ENCODE measurements around the gene KCNH6.

- no peak for TF ChIP-seq FOSL1 (tag; conservative IDR thresholded peaks at IDR 0.05)
- no peak for TF ChIP-seq ZNF511 (CRISPR knock-in tag; IDR thresholded peaks at IDR 0.05)
- TF ChIP-seq MXD1 (CRISPR knock-in tag; IDR thresholded peaks at IDR 0.05; ENCODE audit: borderline replicate concordance, poor library complexity, severe bottlenecking) = no peak
- TF ChIP-seq ZNF140 (CRISPR knock-in tag; IDR thresholded peaks at IDR 0.05) = no peak
- TF ChIP-seq U2AF2 (optimal IDR thresholded peaks at IDR 0.05; ENCODE audit: low read depth, low read length) = no peak
- no peak for TF ChIP-seq SIN3A (IDR thresholded peaks at IDR 0.05; ENCODE audit: borderline replicate concordance in 2 of 2, control insufficient read depth in 1 of 2, low read depth in 2 of 2, low read length in 2 of 2)
- TF ChIP-seq CTCF (IDR thresholded peaks at IDR 0.05 in 2 of 3, conservative IDR thresholded peaks at IDR 0.05 in 1 of 3; ENCODE audit: insufficient read depth in 2 of 3, low read depth in 1 of 3, low read length in 3 of 3) = no peak
- TF ChIP-seq HMGN3 (IDR thresholded peaks at IDR 0.05; ENCODE audit: borderline replicate concordance, extremely low read depth, insufficient read length, low read depth, low read length) = no peak
- TF ChIP-seq HMG20A (CRISPR knock-in tag; conservative IDR thresholded peaks at IDR 0.05) = no peak
- TF ChIP-seq NFRKB (IDR thresholded peaks at IDR 0.05; ENCODE audit: low read depth) = no peak
- TF ChIP-seq TCF7 (IDR thresholded peaks at IDR 0.05; ENCODE audit: borderline replicate concordance) = no peak
- TF ChIP-seq ZNF639 (CRISPR knock-in tag; conservative IDR thresholded peaks at IDR 0.05 in 1 of 2, IDR thresholded peaks at IDR 0.05 in 1 of 2) = no peak
- no peak for TF ChIP-seq ZNF134 (CRISPR knock-in tag; conservative IDR thresholded peaks at IDR 0.05)
These were observed 32.5 kb downstream of the KCNH6 start for GRCh38 chr17:63555500-63556156.
